Stimulated activated CD8-positive, alpha-beta memory T cell treated with anti-CD3 and anti-CD28 coated beads, Interleukin-15, amount 100 ng/mL, for 1 hour (primary cell): ENCODE data around the gene STK11IP.

Experiments
- DNase-seq: peaks from one replicate; pipeline ENCODE4 v3.0.0-alpha.2; 2020; ENCODE audit warnings: low read depth

The STK11IP gene

GRCh38 chr2:219616550-219616949, 18.9 kb downstream of the STK11IP start:
- no peak for DNase-seq

- no peak for DNase-seq
Observed at GRCh38 chr2:219618733-219619122, 21.1 kb downstream of the STK11IP start.

- no peak for DNase-seq
Observed at GRCh38 chr2:219619235-219619634, 21.6 kb downstream of the STK11IP start.

GRCh38 chr2:219620546-219620945, 22.9 kb downstream of the STK11IP start:
- DNase-seq = no peak

- DNase-seq = no peak
Observed at GRCh38 chr2:219621935-219622334, 24.3 kb downstream of the STK11IP start.

GRCh38 chr2:219622472-219622871, 24.8 kb downstream of the STK11IP start:
- DNase-seq = no peak

GRCh38 chr2:219624565-219624964, 26.9 kb downstream of the STK11IP start:
- DNase-seq = no peak

GRCh38 chr2:219625179-219625578, 27.5 kb downstream of the STK11IP start:
- no peak for DNase-seq

GRCh38 chr2:219626540-219626939, 28.9 kb downstream of the STK11IP start:
- no peak for DNase-seq

GRCh38 chr2:219627103-219628100, 29.7 kb downstream of the STK11IP start, which contains the start of gene SLC4A3:
Gene SLC4A3, plus strand, starts transcription at chr2:219627630. Its CDS starts 363 bp downstream, at chr2:219627993.
- DNase-seq = no peak

- no peak for DNase-seq
Observed at GRCh38 chr2:219628235-219628985, 30.8 kb downstream of the STK11IP start.

- DNase-seq = no peak
Observed at GRCh38 chr2:219628986-219629901, 31.6 kb downstream of the STK11IP start.

GRCh38 chr2:219629976-219630695, 32.5 kb downstream of the STK11IP start:
- no peak for DNase-seq

- no peak for DNase-seq
Observed at GRCh38 chr2:219630770-219631405, 33.2 kb downstream of the STK11IP start.

GRCh38 chr2:219631406-219631891, 33.8 kb downstream of the STK11IP start:
- no peak for DNase-seq

- no peak for DNase-seq
Observed at GRCh38 chr2:219631904-219632759, 34.5 kb downstream of the STK11IP start.

- no peak for DNase-seq
Observed at GRCh38 chr2:219632760-219633105, 35.1 kb downstream of the STK11IP start.

GRCh38 chr2:219633276-219634065, 35.8 kb downstream of the STK11IP start:
- DNase-seq = no peak
